Osteoblast (primary cell): Measurements from ENCODE around the gene NBPF20. TPM values are rescaled to one million over a fixed set of nuclear protein-coding genes. Genes with fewer than 3 reads are reported as not detected.

Experiments used
- small RNA-seq: library from RNA; depleted of rRNA; stranded (forward); fragments of <200 nt; gene quantifications from one replicate; pipeline ENCODE3, GENCODE V24; 2012
- total RNA-seq: library from RNA; depleted of rRNA; stranded (reverse); fragments of >200 nt; gene quantifications from 2 replicates; pipeline ENCODE4 v1.2.3, GENCODE V29; 2012

The NBPF20 gene
- total RNA-seq, 1 donor, result 1.4 TPM

Small RNAs within 50 kb of the gene (small RNA-seq; reads per million reads assigned to genes)
- gene RF00003, result 7.4 reads per million, percentile 90 among the genes with 10 or more reads in this experiment

Other genes starting within 250 kb of the NBPF20 start
- not detected in 2 replicates for gene PPIAL4D, start 183.4 kb downstream of the NBPF20 start, total RNA-seq
- 32.1 and 33.7 TPM in 2 replicates for gene GPR89A, start 182.4 kb upstream of the NBPF20 start, total RNA-seq